ENCODE measurements around the gene SLC45A1.

The SLC45A1 gene

DNA sequence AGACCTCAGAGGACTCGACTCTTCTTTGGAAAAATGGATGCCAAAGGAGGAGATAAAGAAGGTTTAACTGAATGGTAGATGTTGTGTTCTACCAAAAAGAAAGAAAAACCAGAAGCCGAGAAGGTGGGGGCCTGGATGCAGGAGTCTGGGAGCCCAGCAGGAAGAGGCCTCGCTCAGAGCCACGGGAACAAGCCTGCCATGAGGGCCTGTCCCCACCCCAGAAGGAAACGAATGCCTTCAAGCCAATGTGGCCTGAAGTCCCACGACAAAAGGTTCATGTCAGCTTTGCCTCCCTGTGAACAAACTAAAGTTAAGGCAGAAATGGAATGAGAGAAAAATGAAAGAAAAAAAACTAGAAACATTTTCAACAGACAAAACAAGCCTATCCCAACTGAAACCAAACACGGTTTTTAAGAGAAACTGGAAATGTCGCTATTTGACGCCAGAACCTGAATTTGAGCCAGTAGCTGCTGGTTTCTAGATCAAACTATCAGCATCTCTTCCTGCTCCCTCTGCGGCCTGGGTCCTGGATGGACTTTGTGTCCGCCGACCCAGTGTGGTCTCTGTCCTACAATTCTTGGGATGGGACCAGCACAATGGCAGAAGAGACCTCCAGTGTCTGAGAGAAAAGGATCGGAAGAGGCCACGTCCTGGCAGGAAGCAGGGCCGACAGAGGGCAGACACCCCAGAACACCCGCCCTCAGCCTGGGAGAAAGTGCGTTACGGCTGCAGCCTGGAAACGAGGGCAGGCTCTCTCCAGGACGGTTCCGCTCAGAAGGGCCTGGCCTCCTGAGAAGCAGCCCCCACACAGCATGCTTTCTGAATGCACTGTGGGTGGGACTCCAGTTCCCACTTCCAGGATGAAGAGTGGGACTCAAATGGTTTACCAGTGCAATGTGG is 35.2 kb downstream of the SLC45A1 start:
- DNase-seq (ENCODE audit: low read depth in 2 of 2), result no peak

DNA sequence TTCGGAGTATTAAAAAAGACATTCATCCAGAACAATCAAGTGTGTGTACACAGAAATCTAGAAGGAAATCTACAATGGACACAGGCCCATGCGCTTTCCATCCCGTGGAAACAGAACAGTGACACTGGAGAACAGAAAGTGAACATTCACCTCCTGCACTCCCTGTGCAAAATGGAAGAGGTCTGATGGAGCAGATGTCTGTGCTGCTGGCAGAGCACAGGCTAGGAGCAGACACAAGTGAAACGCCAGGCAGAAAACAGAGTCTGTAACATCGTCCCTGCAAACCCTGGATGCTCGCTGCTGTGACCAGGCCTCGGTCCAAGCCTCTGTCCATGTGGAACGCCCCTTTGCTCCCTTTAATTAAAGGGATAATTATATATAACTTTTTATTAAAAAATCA is 36.1 kb downstream of the SLC45A1 start:
- no peak for DNase-seq (ENCODE audit: low read depth in 2 of 2)

DNA sequence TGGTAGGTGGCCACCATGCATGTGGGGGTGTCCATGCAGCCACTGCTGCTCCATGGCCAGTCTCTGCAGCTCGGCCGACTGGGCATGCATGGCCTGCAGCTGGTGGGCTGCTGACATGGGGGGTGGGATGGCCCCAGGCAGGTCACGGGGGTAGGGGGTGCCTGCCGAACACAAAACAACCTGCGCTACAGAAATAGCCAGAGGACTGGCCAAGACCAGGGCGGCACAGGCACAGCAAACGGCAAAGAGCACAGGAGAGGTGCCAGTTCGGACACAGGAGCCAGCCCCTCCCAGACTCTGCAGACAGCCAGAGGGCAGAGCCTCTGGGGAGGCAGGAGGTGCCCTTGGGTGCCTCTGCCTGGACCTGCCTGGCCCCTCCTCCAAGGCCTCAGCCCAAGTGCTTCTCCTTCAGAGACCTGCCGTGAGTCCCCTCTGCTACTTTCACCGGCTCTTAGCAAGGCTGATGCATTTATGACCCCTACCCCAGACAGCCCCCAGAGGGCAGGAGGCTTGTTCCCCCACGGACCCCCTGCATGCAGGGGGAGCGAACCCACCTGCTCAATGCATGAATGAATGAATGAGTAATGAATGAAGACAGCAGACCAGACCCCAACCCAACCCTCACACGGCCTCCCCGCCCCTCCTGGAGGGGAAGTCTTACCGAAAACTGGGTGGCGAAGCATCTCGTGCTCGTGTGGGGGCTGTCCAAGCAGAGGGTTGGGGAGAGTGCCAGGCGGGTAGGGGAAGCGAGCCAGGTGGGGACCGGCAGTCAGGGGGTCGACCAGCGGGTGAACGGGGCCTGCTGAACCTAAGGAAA is 37.7 kb downstream of the SLC45A1 start:
- DNase-seq (ENCODE audit: low read depth in 2 of 2), result no peak

DNA sequence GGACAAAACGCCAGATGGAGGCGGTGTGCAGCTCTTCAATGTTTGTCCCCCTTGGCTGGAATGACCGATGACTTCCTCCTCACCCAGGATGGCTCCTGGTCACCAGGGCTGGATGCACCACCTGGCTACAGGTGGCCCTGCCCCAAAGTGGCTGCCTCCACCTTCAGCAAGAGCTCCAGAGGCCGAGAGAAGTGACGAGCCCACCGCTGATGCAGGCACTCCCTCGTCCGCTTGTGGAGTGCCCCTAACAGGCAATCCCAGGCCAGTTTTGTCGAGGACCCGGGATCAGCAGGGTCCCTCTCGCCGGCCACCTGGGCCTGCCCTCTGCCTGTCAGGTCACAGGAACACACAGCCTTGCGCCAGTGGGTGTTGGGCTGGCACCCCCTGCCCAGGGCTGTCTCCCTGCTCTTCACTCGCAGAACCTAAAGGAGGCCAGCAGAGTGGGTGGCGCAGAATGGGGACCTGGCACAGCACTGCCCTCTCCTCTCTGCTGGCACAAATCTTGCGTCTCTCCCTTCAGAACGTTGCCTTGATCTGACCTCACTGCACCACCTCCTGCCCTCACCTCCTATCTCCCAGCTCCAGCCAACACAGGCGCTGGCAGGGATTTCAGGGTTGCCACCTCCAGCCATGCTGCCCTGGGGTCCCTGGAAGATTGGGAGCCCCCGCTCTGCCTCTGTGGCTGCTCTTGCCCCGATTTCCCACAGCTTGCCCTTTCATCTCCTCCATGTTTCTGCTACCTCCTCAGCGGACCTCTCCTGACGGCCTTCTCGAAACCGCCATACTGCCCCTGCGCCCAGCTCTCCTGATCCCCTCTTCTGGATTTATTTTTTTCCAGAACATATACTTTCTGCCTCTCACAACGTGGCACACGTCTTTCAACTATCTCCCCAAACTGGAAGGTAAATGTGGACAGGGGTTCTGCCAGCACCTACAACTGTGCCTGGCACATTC is 38.6 kb downstream of the SLC45A1 start:
- no peak for DNase-seq (ENCODE audit: low read depth in 2 of 2)

DNA sequence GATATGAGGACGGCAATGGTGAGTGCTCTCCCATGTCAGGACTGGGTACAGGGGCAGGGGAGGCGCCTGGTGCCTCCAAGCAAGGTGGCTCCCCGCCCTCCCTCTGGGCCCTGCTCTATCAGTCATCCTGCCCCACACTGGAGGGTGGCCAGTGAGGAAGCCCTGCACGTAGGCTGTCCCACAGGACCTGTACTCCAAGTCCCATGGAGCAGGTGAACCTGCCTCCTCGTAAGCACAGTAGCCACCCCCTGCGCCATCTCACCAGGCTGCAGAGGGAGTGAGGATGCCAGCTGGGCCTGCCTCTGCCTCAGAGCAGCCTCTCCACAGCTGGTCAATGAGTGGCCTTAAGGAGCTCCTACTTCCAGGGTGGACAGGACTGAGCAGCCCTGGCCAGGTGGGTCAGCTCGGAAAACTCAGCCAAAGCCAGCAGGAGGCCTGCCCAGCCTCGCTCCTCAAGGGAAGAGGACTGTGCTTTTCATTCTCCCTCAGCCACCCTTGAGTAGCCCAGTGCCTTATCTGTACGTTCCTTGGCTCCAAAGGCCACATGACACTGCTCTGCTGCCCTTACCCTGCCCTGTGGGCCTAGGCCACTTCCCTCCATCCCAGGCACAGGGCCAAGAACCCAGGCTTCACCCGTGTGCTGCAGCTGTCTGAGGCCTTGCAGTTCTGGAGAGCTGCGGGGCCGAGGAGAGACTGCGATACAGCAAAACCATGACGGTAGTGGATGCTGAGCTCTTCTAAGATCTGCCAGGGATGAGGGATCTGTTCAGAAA is 39.6 kb downstream of the SLC45A1 start:
- no peak for DNase-seq (ENCODE audit: low read depth in 2 of 2)

DNA sequence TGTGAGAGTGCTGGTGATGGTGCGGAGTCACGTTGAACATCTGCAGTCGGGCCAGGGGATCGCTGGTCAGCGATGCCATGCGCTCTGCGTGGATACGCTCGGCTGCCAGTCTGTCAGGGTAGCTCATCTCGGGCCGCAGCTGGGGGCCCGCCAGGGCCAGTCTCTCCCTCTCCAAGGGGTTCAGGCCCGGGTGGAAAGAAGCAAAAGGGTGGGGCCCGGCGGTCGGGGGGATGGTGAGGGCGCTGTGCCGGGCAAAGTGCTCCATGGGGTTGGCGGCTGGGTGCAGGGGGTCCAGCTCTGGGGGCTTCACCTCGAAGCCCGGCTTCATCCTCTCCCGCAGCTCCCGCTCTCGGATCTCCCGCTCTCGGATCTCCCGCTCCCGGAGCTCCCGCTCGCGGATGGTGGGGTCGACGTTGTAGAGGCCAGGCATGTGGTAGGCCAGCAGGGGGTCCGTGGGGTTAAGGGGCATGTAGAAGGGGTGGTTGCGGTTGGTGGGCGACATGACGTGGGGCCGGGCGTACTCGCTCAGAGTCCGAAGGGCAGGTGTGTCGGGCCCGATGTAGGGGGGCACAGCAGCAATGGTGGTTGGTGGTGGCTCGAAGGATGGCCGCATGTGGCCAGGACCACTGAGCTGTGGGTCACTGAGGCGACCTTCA is 40.5 kb downstream of the SLC45A1 start:
- DNase-seq (ENCODE audit: low read depth in 2 of 2), result no peak

DNA sequence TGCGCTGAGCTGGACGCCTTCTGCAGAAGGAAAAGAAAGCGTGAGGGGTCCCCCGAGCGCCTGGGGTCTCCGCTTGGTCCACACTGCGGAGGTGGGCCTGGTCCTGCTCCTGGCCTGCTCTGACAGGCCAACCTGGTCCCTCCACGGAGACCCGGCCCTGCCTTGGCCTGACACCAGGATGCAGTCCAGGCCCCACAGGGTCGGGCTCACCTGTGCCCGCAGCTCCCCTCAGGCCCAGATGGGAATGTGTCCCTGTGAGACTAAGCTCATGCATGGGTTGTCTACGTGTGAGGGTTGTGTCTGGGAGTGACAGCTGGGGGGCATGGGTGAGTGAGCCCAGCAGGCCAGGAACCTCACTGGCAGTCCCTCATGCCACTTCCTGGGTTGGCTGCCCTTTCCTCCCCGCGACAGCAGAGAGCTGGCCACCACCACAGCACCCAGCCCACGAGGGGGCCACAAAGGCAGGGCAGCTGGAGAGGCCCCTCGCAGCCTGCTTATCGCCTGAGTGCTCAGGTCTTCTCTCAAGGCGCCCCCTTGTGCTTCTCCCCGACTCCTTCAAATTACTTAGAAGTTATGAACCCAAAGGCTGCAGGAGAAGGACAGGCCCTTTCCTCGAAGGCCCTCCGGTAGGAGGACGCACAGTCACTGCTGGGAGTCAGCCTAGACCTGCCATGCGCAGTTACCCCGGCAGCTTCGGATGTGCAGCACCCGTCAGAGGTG is 41.1 kb downstream of the SLC45A1 start:
- no peak for DNase-seq (ENCODE audit: low read depth in 2 of 2)

DNA sequence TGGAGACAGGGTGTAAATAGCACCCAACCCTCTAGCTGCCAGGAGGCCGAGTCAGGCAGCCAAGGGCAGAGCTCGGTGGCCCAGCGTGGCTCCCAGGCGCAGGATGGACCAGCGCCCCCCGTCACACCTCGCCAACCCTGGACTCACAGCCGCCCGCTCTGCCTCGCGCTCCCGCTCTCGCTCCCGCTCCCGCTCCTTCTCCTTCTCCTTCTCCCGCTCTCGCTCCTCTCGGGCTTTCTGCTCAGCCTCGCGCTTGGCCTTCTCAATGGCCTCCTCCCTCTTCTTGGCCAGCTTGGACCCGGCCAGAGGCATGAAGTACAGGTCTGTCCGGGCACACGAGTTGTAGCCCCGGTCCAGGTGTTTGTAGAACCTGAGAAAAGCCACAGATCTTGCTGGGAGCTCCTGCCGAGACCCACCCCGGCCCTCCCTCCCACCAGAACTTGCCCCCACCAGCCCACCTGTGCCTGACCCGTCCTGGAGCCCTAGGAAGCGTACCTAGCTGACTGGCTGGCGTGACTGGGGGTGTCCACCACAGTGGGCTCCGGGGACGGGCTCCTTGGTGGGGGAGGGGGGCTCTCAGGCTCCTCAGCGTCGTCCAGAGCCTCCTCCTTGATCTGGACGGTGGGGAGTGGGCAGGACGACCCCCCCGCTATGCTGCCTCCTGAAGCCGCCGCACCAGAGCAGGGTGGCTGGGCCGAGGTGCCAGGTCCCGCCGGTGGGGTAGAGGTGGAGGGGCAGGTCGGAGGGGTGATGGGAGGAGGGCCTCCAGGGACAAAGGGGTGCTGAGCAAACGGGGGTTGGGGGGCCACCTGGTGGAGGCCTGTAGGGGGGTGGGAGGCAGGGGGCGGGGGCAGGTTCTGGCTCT is 41.9 kb downstream of the SLC45A1 start:
- no peak for DNase-seq (ENCODE audit: low read depth in 2 of 2)

DNA sequence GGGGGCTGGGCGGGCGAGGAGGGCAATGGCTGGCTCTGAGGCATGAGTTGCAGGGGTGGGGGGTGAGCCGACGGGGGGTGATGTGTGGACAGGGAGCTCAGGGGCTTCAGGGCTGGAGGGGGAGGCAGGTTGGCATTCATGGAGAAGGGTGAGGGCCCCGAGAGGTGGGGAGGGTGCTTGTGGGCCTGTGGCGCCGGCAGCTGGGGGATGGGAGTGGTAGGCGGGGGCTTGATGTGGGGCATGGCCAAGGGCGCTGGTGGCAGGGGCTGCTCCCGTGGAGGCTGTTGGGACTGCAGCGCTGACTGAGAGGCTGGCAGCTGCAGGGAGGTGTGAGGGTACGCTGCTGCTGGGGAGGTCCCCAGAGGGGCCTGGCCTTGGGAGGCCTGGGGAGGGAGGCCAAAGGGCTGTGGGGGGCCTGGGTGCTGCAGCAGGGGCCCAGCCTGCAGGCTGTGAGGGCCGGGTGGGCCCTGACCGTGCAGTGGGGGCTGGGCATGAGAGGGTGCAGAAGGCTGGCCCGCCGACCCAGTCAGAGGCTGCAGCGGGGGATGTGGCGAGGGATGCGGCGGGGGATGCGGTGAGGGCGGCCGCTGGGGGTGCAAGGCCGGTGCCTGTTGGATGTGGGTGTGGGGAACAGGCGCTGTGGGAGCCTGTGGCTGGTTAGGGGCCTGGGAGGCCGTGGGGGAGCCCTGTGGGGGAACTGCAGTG is 42.7 kb downstream of the SLC45A1 start:
- no peak for DNase-seq (ENCODE audit: low read depth in 2 of 2)

DNA sequence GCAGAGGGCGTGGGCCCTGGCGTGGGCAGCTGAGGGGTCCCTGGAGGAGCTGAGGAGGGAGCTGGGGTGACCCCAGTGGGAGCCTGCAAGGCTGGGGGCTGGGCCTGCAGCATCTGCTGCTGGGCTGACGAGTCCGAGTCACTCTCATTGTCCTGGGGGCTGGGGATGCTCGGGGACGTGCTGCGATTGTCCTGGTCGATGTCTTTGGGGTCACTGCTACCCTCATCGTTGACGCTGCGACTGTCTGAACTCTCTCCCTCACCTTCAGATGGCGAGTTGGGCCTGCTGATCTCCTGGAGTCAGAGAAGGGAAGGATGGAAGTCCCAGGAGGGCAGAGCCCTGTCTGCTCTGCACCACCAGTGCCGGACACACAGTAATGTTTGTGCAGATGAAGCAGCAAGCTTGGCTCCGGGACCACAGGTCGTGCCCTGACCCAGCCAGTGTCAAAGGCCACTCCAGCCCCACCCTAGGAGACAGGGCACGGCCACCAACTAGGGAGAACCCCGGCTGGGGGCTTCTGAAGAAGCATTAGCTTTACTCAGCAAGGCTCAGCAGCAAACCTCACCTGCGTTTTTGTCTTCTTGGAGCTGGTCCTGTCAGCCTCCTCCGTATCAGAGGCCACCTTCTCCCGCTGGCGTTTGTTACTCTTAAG is 43.4 kb downstream of the SLC45A1 start:
- DNase-seq (ENCODE audit: low read depth in 2 of 2), result no peak

DNA sequence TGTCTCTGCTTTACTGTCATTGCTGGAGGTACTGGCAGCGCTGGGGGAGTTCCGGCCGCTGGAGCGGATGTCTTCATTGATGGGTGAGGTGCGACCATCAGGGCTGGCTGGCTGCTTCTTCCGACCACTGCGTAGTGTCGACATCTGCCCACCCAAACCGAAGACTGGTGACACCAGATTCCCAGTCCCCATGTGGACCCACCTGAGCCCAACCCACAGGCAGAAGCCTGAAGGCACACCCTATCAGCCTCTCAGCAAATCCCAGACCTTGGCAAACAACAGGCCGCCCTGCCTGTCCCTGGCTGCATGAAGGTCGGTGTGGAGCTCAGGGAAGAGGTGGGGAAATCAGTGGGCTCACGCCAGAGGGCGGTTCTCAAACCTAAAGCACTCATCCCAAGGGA is 44.8 kb downstream of the SLC45A1 start:
- DNase-seq (ENCODE audit: low read depth in 2 of 2), result no peak

DNA sequence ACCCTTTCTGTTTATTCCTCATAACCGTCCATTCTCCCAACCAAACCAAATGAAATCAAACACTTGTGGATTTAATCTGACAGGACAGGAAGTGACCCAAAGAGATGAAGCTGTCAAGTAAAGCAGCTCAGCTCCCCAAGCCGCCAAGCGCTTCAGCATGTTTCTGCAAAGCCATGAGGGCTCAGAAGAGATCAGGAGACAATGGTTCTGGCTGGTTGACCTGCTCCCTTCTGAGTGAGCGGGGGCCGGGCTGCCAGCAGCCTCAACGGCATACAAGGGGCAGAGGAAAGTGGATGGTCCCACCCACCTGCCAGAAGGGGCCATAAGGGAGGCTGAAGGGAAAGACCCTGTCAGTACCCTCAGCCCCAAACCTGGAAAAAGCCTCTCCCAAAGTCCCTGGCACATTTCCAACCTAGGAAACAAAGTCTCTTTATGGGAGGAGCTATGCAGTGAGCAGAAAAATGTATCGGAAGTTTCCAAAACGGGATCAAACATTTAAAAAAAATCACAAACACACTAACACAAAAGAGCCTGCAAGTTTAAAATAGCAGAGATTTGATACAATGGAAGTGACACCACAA is 45.4 kb downstream of the SLC45A1 start:
- no peak for DNase-seq (ENCODE audit: low read depth in 2 of 2)

DNA sequence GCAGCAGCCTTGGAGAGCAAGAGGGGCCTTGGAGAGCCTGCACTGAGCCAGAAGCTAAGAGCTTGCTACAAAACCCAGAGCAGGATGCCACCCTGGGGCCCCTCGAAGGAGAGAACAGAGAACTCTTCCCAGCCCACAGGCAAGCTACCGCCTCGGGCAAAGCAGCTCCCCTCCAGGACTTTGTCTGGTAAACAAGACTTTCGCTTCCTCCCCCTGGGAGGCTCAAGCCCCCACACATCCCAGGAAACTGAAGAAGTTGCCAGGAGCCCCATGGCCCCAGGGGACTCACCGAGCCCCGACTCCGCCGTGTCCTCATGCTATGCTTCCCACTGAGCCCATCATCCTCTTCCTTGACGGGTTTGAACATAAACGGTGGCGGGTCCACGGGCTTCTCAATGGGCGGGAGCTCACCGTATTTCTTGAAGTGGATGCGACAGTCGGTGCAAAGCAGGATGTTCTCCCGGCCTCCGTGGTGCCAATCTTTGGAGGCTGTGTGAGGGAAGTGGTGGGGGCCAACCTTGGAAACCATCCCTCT is 45.9 kb downstream of the SLC45A1 start:
- DNase-seq (ENCODE audit: low read depth in 2 of 2), result no peak

DNA sequence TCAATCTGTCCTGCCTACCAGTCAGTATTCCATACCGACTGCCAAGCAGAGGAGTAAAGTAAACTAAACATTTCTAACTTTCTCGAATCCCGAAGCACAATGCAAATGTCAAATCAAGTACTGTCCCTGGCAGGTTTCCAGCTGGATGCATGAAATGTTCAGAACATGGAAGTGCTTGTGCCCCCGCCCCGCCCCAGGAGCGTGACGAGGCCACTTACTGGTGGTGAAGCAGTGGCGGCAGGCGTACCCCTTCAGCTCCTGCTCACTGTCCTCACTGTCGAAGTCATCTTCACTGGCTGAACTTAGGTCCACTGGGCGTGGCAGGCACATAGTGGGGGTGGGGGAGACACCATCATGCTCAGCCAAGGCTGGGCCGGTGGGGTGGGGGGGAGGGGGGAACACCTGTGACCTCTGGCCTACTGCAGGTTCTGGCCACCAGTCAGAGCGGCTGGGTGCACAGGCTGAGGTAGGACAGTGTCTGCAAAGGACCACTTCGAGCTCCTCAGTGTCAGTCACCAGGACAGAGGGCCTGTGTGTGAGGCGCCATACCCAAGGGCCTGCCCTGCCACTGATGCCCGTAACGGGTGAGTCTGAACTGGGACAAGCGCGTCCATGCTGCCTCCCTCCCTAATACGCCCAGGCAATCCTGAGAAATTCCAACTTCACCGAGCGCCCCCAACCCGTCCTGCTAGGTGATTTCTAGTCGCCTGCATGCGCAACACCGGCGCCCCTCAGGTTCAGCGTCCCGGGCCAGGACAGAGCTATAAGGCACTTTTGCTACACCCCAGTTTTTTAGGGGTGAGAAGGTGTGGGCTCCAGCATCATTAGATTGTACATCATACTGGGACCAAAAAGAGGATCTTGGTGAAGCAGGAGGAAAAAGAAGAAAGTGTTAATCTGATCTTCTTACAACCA is 46.9 kb downstream of the SLC45A1 start:
- no peak for DNase-seq (ENCODE audit: low read depth in 2 of 2)

DNA sequence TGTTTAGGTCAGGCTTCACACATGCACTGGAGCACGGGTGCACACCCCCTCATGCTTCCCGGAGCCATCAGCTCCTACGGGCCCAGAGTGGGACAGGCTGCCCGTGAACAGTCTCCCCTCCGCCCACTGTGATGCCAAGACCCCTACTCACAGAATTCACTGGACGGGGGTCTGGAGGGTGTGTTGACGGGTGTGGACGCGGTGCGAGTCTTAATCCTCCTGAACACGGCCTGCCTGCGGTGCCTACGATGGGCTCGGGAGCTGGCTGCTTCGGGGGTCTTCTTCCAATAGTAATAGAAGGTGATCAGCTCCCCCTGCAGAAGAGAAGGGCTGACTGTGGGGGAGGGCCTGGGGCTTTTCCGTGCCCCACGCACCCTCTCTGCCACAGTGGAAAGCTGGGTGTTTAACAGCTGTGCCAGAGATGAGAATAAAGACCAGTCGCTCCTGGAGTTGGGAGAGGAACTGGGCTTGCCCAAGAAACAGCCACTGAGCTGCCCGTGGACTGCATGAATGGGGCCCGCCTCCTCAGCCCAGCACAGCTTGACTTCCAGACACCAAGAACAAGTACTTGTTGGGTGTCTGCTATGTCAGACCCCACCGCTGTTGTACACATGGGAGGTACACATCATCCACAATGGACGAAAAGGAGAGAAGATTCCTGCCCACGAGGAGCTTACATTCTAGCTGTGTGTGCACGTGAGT is 47.9 kb downstream of the SLC45A1 start:
- no peak for DNase-seq (ENCODE audit: low read depth in 2 of 2)

Data from stimulated activated CD4-positive, alpha-beta T cell treated with anti-CD3 and anti-CD28 coated beads, Interleukin-15, amount 100 ng/mL, for 48 hours (primary cell).